Subcutaneous abdominal adipose tissue (tissue), 5 donors: ENCODE results near the gene AIG1.
"Not testable (repeated sequence)": the region's sequence is repeated elsewhere in the genome, so short reads cannot be mapped to it uniquely, and the experiment has no call there.

Experiments
- H3K27ac ChIP-seq: one replicate; pipeline ENCODE4 v1.7.0; 2013; ENCODE audit warnings: low read depth, mild to moderate bottlenecking, inconsistent platforms, low read length, moderate library complexity
- H3K27me3 ChIP-seq, 5 donors: one replicate each; pipeline ENCODE4 v1.7.0; 2013; ENCODE audit warnings: low read length in 5 of 5, inconsistent platforms in 1 of 5; ENCODE audit not compliant: control insufficient read depth in 5 of 5, insufficient read depth in 4 of 5
- H3K36me3 ChIP-seq, 5 donors: one replicate each; pipeline ENCODE4 v1.7.0; 2013; ENCODE audit warnings: low read length in 5 of 5; ENCODE audit not compliant: control insufficient read depth in 5 of 5, insufficient read depth in 5 of 5
- H3K4me1 ChIP-seq, 5 donors: one replicate each; pipeline ENCODE4 v1.7.0; 2013; ENCODE audit warnings: low read length in 5 of 5, mild to moderate bottlenecking in 3 of 5, moderate library complexity in 1 of 5; ENCODE audit not compliant: control insufficient read depth in 5 of 5, insufficient read depth in 5 of 5
- H3K4me3 ChIP-seq, 5 donors: one replicate each; pipeline ENCODE4 v1.7.0; 2013; ENCODE audit warnings: low read length in 5 of 5, low read depth in 1 of 5
- H3K9ac ChIP-seq, 5 donors: one replicate each; pipeline ENCODE4 v1.7.0; 2013; ENCODE audit warnings: low read length in 5 of 5, mild to moderate bottlenecking in 4 of 5, moderate library complexity in 3 of 5
- H3K9me3 ChIP-seq, 5 donors: one replicate each; pipeline ENCODE4 v1.7.0; 2013; ENCODE audit warnings: low read length in 5 of 5; ENCODE audit not compliant: control insufficient read depth in 5 of 5
- donor health status: healthy.
- donor health status: healthy.
- donor health status: healthy.
- donor health status: healthy.
- donor health status: healthy.

AIG1 gene

DNA sequence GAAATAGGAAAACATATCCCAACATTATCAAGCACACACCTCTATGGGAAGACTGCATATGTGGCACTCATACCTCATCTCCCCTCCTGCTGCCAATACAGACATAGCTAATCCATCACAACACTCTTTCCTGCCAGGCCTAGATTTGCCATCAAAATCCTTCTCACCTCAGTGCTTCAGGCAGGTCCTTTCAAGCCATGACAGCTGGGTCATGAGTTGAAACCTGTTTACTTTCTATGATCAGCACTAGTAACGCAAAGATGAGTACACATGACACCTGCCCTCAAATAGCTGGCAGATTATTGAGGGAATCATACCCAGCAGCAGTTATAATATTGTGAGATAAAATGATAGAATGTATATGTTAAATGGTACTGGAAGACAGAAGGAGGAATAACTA, 183.1 kb downstream of the AIG1 start:
- no peaks in the 10 kb centered on the region for H3K36me3 ChIP-seq
- no peaks in the 10 kb centered on the region for H3K9me3 ChIP-seq
- no peaks in the 10 kb centered on the region for H3K27me3 ChIP-seq
- H3K27ac ChIP-seq: no peak overlapping the region
- H3K9ac ChIP-seq: no peak overlapping the region
- peaks cover 0 to 13% (median 8%) of the 10 kb centered on the region in 5 donors for H3K4me1 ChIP-seq
- no peak overlapping the region for H3K4me3 ChIP-seq

DNA sequence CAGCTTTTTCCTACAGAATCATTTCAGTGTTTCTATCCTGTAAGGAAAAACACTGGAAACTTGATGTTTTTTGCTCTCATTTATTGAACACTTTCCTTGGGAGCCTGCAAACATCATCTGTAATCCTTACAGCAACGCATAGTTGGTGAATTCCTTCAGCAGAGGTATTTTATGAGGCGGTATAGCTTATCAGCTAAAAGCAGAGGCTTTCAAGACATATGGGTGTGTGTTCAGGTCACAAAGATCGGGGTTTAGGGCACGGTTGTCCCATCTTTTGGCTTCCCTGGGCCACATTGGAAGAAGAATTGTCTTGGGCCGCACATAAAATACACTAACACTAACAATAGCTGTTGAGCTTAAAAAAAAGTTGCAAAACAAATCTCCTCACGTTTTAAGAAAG, 185.0 kb downstream of the AIG1 start:
- Histone ChIP-seq H3K36me3 (peaks cover 0 to 9% (median 0%) of the 10 kb centered on the region in 5 donors), H3K4me3 (no peak overlapping the region), H3K27me3 (no peaks in the 10 kb centered on the region), H3K4me1 (peaks cover 0 to 13% (median 8%) of the 10 kb centered on the region in 5 donors), H3K27ac (no peak overlapping the region), H3K9me3 (peaks cover 0 to 3% (median 0%) of the 10 kb centered on the region in 5 donors), H3K9ac (no peak overlapping the region)

DNA sequence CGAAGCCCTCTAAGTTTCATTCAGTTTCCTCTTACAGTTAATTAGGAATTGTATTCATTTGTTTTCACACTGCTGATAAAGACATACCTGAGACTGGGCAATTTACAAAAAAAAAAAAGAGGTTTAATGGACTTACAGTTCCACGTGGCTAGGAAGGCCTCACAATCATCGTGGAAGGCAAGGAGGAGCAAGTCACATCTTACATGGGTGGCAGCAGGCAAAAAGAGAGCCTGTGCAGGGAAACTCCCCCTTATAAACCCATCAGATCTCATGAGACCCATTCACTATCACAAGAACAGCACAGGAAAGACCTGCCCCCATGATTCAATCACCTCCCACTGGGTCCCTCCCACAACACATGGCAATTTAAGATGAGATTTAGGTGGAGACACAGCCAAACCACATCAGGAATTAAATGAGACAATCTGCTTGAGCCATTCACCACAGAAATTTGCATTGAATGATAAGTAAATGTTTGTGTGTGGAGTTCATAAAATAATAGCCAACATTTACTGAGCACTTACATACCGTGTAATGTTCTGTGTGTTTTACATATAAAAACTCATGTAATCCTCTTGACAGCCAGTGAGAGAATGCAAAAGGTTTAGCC, 185.6 kb downstream of the AIG1 start:
- not testable (repeated sequence) for H3K27me3 ChIP-seq, H3K4me3 ChIP-seq, H3K36me3 ChIP-seq, H3K27ac ChIP-seq, H3K9me3 ChIP-seq, H3K4me1 ChIP-seq, H3K9ac ChIP-seq

DNA sequence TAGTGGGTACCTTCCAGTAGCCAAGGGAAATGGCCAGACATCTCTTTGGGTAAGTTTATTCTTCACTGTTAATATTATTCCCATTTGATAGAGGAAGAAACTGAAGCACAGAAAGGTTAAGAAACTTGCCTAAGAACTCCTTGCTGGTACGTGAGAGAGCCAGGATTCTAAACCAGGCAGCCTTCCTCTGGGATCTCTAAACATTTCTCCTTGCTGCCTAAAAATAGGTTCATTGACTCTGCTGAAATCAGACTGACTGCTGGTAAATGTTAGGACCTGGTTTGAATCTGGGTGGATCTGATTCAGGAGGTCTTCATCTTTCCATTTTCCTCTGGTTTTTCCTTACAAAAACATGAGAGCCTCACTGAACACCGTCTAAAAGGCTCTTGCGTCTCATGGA, 186.9 kb downstream of the AIG1 start:
- Histone ChIP-seq H3K4me1 (no peaks in the 10 kb centered on the region), H3K9ac (no peak overlapping the region), H3K4me3 (no peak overlapping the region), H3K27me3 (no peaks in the 10 kb centered on the region), H3K27ac (no peak overlapping the region), H3K9me3 (peaks cover 0 to 3% (median 0%) of the 10 kb centered on the region in 5 donors), H3K36me3 (peaks cover 0 to 9% (median 0%) of the 10 kb centered on the region in 5 donors)

DNA sequence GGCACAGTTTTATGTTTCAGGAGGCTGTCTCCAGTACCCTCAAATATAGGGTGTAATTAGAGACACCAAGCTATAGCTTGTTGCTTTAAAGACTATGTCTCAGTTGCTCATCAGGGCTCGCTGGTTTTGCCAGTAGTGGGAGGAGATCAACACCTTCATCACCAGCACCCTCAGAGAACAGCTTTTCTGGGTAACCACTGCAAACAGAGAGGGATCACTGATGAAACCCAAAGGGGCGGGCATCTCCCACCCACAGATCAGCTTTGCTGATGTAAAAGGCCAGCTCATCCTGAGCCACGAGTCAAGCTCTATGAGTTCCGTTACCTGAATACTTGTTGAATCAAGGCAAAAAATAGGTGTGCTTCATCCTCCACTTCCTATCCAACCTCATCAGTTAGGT, 187.7 kb downstream of the AIG1 start:
- Histone ChIP-seq H3K9ac (no peak overlapping the region), H3K4me3 (no peak overlapping the region), H3K27ac (no peak overlapping the region), H3K9me3 (peaks cover 0 to 3% (median 0%) of the 10 kb centered on the region in 5 donors), H3K36me3 (peaks cover 0 to 9% (median 0%) of the 10 kb centered on the region in 5 donors), H3K27me3 (no peaks in the 10 kb centered on the region), H3K4me1 (no peaks in the 10 kb centered on the region)

DNA sequence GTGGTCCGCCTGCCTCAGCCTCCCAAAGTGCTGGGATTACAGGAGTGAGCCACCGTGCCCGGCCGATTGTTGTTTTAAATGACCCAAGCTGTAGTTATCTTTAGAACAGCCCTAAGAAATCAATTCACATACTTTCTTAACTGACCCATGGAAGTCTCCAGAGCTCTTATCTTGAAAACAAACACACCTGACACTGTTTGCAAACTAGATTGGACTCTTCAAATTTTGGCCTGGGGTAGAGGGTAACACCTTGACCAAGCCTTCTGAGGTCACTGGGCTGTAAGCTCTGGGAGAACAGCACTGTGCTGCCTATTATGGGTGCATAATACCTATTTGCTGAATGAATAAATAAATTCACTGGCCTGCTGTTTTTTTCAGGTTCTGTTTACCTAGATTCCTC, 190.6 kb downstream of the AIG1 start:
- Histone ChIP-seq H3K4me1 (no peaks in the 10 kb centered on the region), H3K36me3 (peaks cover 0 to 9% (median 0%) of the 10 kb centered on the region in 5 donors), H3K9ac (no peak overlapping the region), H3K27ac (no peak overlapping the region), H3K4me3 (no peak overlapping the region), H3K27me3 (no peaks in the 10 kb centered on the region), H3K9me3 (peaks cover 0 to 3% (median 0%) of the 10 kb centered on the region in 5 donors)

DNA sequence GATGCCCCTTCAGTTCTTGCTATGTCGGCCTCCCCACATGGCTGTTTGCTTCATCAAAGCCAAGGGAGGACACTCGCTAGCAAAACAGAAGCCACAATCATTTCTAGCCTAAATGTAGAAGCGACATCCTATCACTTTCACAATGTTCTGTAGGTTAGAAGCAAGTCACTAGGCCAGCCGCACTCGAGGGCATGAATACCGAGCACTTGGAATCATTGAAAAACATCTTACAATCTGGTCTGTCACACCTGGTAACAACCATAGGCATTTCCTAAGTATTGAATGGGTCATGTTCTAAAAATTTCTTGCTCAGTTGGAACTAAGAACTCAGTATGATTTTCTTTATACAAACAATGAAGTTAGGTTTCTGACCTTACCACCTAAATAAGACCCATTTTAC, 192.3 kb downstream of the AIG1 start:
- Histone ChIP-seq H3K27me3 (no peaks in the 10 kb centered on the region), H3K9me3 (peaks cover 0 to 3% (median 0%) of the 10 kb centered on the region in 5 donors), H3K4me3 (no peak overlapping the region), H3K9ac (no peak overlapping the region), H3K4me1 (no peaks in the 10 kb centered on the region), H3K27ac (no peak overlapping the region), H3K36me3 (peaks cover 0 to 9% (median 0%) of the 10 kb centered on the region in 5 donors)

DNA sequence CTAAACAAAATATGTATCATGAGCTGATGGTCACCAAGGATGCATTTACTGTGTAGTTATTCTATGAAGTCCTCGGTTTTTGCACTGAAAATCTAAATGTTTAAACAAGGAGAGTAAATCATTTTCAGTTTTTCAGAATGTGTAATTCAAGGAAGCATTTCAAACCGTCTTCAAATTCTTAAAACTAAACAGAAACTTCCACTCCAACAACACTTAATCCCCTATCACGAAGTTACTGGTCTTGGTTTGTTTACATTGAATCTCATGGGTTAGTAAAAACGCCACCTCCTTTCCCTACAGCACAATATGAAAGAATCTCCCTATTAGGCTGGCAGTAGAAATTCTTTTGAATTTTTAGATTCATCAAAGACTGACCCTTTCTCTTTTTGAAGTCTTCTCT, 192.9 kb downstream of the AIG1 start:
- Histone ChIP-seq H3K9ac (no peak overlapping the region), H3K36me3 (peaks cover 0 to 9% (median 0%) of the 10 kb centered on the region in 5 donors), H3K4me3 (no peak overlapping the region), H3K9me3 (peaks cover 0 to 3% (median 0%) of the 10 kb centered on the region in 5 donors), H3K27ac (no peak overlapping the region), H3K27me3 (no peaks in the 10 kb centered on the region), H3K4me1 (no peaks in the 10 kb centered on the region)

DNA sequence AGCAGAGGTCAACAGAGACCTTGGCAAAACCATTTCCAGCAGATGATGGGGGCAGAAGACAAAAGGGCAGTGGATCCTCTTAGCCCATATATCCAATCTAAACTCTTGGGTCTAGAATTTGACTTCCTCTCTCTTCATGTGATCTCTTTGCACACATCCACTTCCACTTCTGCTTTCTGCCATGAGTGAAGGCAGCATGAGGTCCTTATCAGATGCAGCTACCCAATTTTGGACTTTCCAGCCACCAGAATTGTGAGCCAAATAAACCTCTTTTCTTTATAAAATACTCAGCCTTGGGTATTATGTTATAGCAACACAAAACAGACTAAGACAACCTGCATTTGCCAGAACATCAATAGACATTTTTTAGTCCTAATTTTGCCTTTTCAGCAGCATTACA, 198.3 kb downstream of the AIG1 start:
- Histone ChIP-seq H3K36me3 (no peaks in the 10 kb centered on the region), H3K27me3 (no peaks in the 10 kb centered on the region), H3K4me1 (no peaks in the 10 kb centered on the region), H3K9ac (no peak overlapping the region), H3K4me3 (no peak overlapping the region), H3K27ac (no peak overlapping the region), H3K9me3 (peaks cover 0 to 3% (median 0%) of the 10 kb centered on the region in 5 donors)

DNA sequence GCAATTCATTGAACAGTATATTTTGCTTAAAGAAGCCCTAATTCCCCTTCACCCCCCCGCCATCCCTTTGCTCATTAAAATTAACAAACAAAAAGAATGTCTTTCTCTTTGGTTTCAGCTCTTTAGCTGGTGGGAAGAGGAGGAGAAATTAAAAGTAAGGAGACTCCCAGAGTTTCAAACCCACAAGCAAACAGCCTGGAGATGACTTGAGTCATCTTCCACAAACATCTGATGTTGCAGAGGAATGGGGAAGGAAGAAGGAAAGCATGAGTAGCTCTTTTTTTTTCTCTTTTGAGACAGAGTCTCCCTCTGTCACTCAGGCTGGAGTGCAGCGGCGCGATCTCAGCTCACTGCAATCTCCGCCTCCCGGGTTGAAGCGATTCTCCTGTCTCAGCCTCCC, 200.2 kb downstream of the AIG1 start:
- H3K9me3 ChIP-seq: peaks cover 0 to 3% (median 0%) of the 10 kb centered on the region in 5 donors
- no peak overlapping the region for H3K4me3 ChIP-seq

More for the DNA sequence above, 200.2 kb downstream of the AIG1 start:
- Histone ChIP-seq H3K27ac (no peak overlapping the region), H3K9ac (no peak overlapping the region), H3K4me1 (no peaks in the 10 kb centered on the region), H3K27me3 (no peaks in the 10 kb centered on the region), H3K36me3 (peaks cover 0 to 2% (median 0%) of the 10 kb centered on the region in 5 donors)
